Psoas muscle (tissue), 8 donors: ENCODE measurements around the gene CRISPLD2. TPM values are rescaled to one million over a fixed set of nuclear protein-coding genes. Genes with fewer than 3 reads are reported as not detected.

Experiments
- ATAC-seq, 4 donors: fragments of 200-7000 bp; cut with Tn5 transposase; one replicate each; pipeline ENCODE4 v1.9.1; 2020; ENCODE audit warnings: moderate library complexity in 3 of 4, mild to moderate bottlenecking in 2 of 4
- DNase-seq, 2 donors: peaks; one replicate each; pipeline ENCODE4 v3.0.0-alpha.2; 2020
- H3K27ac ChIP-seq: fragments of 200-600 bp; one replicate; pipeline ENCODE4 v1.8.0; 2022
- H3K27me3 ChIP-seq, 3 donors: fragments of 200-600 bp in 1 of 3; one replicate each; pipeline versions ENCODE4 v1.6.1 to v1.8.0; 2013 to 2022; ENCODE audit warnings: low read length in 2 of 3, mild to moderate bottlenecking in 2 of 3, moderate library complexity in 1 of 3; ENCODE audit not compliant: insufficient read depth in 3 of 3
- H3K36me3 ChIP-seq, 2 donors: fragments of 200-600 bp in 1 of 2; one replicate each; pipeline versions ENCODE4 v1.6.1 to v1.8.0; 2013 to 2022; ENCODE audit warnings: low read depth in 1 of 2, mild to moderate bottlenecking in 1 of 2, moderate library complexity in 1 of 2; ENCODE audit not compliant: insufficient read depth in 1 of 2
- H3K4me1 ChIP-seq: fragments of 200-600 bp; one replicate; pipeline ENCODE4 v1.8.0; 2022
- H3K4me3 ChIP-seq: fragments of 200-600 bp; one replicate; pipeline ENCODE4 v1.8.0; 2022; ENCODE audit warnings: mild to moderate bottlenecking
- H3K9me3 ChIP-seq: fragments of 200-600 bp; one replicate; pipeline ENCODE4 v1.8.0; 2022
- CTCF ChIP-seq: fragments of 200-600 bp; IDR thresholded peaks from one replicate; pipeline ENCODE4 v1.8.0; 2022; ENCODE audit warnings: antibody characterized with exemption
- WGBS, 3 donors: extraction: QIAGEN DNeasy Blood & Tissue Kit; methylation state at CpG; one replicate each; pipeline versions ENCODE4 v1.1.6 to v1.1.7; 2013; 5-methylcytosine and 5-hydroxymethylcytosine counted together
- intact Hi-C, 2 donors: fragments of 100-400 bp; cut with DNase I; formaldehyde crosslinking; loops; one replicate each; pipeline versions ENCODE4 v1.11.0 to v1.14.2; 2022
- polyA plus RNA-seq, 3 donors: library from polyadenylated mRNA; stranded (reverse); fragments of 200-250 nt; gene quantifications; one replicate each; pipeline ENCODE4 v1.2.3, GENCODE V29; 2013
- total RNA-seq, 4 donors: library from RNA; stranded (reverse); fragmentation: NEBNext Ultra II Directional in 2 of 4; extraction: Animal tissue kit (Norgen Biotek cat#: 25700) in 2 of 4; gene quantifications; one replicate each; pipeline versions ENCODE4 v1.2.1 to v1.2.4, GENCODE V29; 2021 to 2023
- donor health status: healthy with polysubstance abuse.
- donor health status: DM: no; HTN: no; CAD: no; lungs with moderate emphysema.
- donor health status: Bipolar disorder and iron deficiency.
- donor health status: healthy.
- donor health status: DM: yes; HTN: yes; CAD: no.
- donor health status: DM: no; HTN: no; CAD: no.
- donor health status: DM: no; HTN: no; CAD: no.
- donor health status: DM: yes; HTN: yes; CAD: no.

The CRISPLD2 gene
- total and polyA plus RNA-seq, 7 donors = 7.1 to 28.6 (median 11.5) TPM

GRCh38 chr16:84927621-84928591, 108.1 kb downstream of the CRISPLD2 start:
- Histone ChIP-seq H3K4me3 (no peak overlapping the region), H3K9me3 (no peaks in the 10 kb centered on the region), H3K4me1 (peaks cover 13% of the 10 kb centered on the region), H3K27ac (no peak overlapping the region), H3K27me3 (no peaks in the 10 kb centered on the region), H3K36me3 (no peaks in the 10 kb centered on the region)
- WGBS, 3 donors = 66 to 76% (median 71%) methylated on average over 34 of the region's 34 CpGs
- DNase-seq (no peak), ATAC-seq (no peak)
- intact Hi-C loops = loop anchor here in 1 of 2 donors (5.0 kb wide), 1 partner anchor 44 kb away; no protein-coding TSS in a partner anchor
- no peak for TF ChIP-seq CTCF

- peak in 3 of 4 donors; percentile 42 to 61 (median 54) for ATAC-seq
- Histone ChIP-seq H3K9me3 (no peaks in the 10 kb centered on the region), H3K4me3 (no peak overlapping the region), H3K27me3 (no peaks in the 10 kb centered on the region), H3K36me3 (no peaks in the 10 kb centered on the region), H3K27ac (no peak overlapping the region), H3K4me1 (peaks cover 16% of the 10 kb centered on the region)
- peak; percentile 87 to 92 for DNase-seq
- 25 to 44% (median 26%) methylated on average over 16 of the region's 16 CpGs for WGBS, 3 donors
- no peak for TF ChIP-seq CTCF
- intact Hi-C loops = loop anchor here in 1 of 2 donors (5.0 kb wide), 1 partner anchor 43 kb away; no protein-coding TSS in a partner anchor
Measured at GRCh38 chr16:84928679-84929420, 109.1 kb downstream of the CRISPLD2 start.

- Histone ChIP-seq H3K36me3 (no peaks in the 10 kb centered on the region), H3K27me3 (no peaks in the 10 kb centered on the region), H3K4me1 (peaks cover 21% of the 10 kb centered on the region), H3K4me3 (no peak overlapping the region), H3K27ac (no peak overlapping the region), H3K9me3 (no peaks in the 10 kb centered on the region)
- intact Hi-C loops = loop anchor here in 1 of 2 donors (5.0 kb wide), 1 partner anchor 43 kb away; no protein-coding TSS in a partner anchor
- ATAC-seq (peak in 1 of 4 donors; percentile 1), DNase-seq (peak; percentile 75 to 87)
- no peak for TF ChIP-seq CTCF
- WGBS, 3 donors = 46 to 64% (median 56%) methylated on average over 36 of the region's 36 CpGs
Measured at GRCh38 chr16:84929421-84930297, 109.9 kb downstream of the CRISPLD2 start.
